ENCODE data around the gene METRNL.
"Not testable (repeated sequence)": the region's sequence is repeated elsewhere in the genome, so short reads cannot be mapped to it uniquely, and the experiment has no call there.

GRCh38 chr17:83038983-83039382, 40.4 kb upstream of the METRNL start:
- not testable (repeated sequence) for TF ChIP-seq CTCF (conservative IDR thresholded peaks at IDR 0.05); ZFX (IDR thresholded peaks at IDR 0.05)

Data from C4-2B (cell line).